CD4-positive, alpha-beta T cell treated with Interleukin-10 for 1 hour (primary cell): ENCODE data around the gene NRCAM.
A peak's percentile ranks its signal among the peaks of the same experiment; 100 is the strongest.

Experiments used
- DNase-seq: peaks from one replicate; pipeline ENCODE4 v3.0.0-alpha.2; 2020

Gene NRCAM

GRCh38 chr7:108145401-108145800 is 310.8 kb downstream of the NRCAM start:
- DNase-seq, result no peak

- DNase-seq, result no peak
Measured at GRCh38 chr7:108144931-108145330, 311.3 kb downstream of the NRCAM start.

- no peak for DNase-seq
Measured at GRCh38 chr7:108143658-108144420, 312.4 kb downstream of the NRCAM start.

GRCh38 chr7:108142675-108143259 is 313.5 kb downstream of the NRCAM start:
- DNase-seq, result no peak

- DNase-seq, result no peak
Measured at GRCh38 chr7:108142180-108142579, 314.1 kb downstream of the NRCAM start.

- no peak for DNase-seq
Measured at GRCh38 chr7:108140671-108141070, 315.6 kb downstream of the NRCAM start.

GRCh38 chr7:108138911-108139310 is 317.3 kb downstream of the NRCAM start:
- no peak for DNase-seq

- DNase-seq, result no peak
Measured at GRCh38 chr7:108137993-108138392, 318.2 kb downstream of the NRCAM start.

GRCh38 chr7:108137040-108137439 is 319.2 kb downstream of the NRCAM start:
- no peak for DNase-seq

- no peak for DNase-seq
Measured at GRCh38 chr7:108136191-108136688, 320.0 kb downstream of the NRCAM start.

GRCh38 chr7:108135446-108136190 is 320.6 kb downstream of the NRCAM start:
- peak; percentile 28 for DNase-seq

GRCh38 chr7:108134486-108134885 is 321.8 kb downstream of the NRCAM start:
- no peak for DNase-seq

GRCh38 chr7:108132551-108133265 is 323.5 kb downstream of the NRCAM start:
- no peak for DNase-seq

- DNase-seq, result no peak
Measured at GRCh38 chr7:108130261-108130660, 326.0 kb downstream of the NRCAM start, which contains the start of gene LAMB4. Gene LAMB4, minus strand, starts transcription at chr7:108130361. Its CDS starts 7,197 bp downstream, at chr7:108123164.

GRCh38 chr7:108129018-108129965 is 326.9 kb downstream of the NRCAM start:
- no peak for DNase-seq

- no peak for DNase-seq
Measured at GRCh38 chr7:108128514-108128913, 327.7 kb downstream of the NRCAM start.

GRCh38 chr7:108127461-108127860 is 328.8 kb downstream of the NRCAM start:
- DNase-seq, result no peak

- no peak for DNase-seq
Measured at GRCh38 chr7:108124820-108125219, 331.4 kb downstream of the NRCAM start.

- no peak for DNase-seq
Measured at GRCh38 chr7:108122181-108122580, 334.1 kb downstream of the NRCAM start.

- DNase-seq, result no peak
Measured at GRCh38 chr7:108120933-108121332, 335.3 kb downstream of the NRCAM start.

GRCh38 chr7:108120196-108120595 is 336.0 kb downstream of the NRCAM start:
- no peak for DNase-seq

- no peak for DNase-seq
Measured at GRCh38 chr7:108118959-108119358, 337.3 kb downstream of the NRCAM start.
